ENCODE results near the gene NAA60.
A peak's percentile ranks its signal among the peaks of the same experiment; 100 is the strongest.

Gene NAA60

DNA sequence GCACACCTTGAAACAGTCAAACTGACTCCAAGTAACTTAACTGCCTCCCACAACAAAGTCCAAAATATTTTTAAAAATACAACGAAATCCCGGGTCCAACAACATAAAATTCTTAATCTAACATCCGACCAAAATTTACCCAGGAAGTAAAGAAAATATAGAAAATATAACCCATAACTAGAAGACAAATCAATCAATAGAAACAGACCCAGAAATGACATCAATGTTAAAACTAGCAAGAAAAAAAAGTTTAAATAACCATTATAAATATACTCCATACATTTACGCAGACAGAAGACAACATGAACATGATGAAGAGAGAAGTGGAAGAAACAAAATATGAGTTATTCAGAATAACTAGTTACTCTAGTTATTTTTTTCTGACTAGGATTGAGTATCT, 3.8 kb upstream of the NAA60 start:
- Histone ChIP-seq H3K4me3 (no peak overlapping the region), H4K20me1 (no peaks in the 10 kb centered on the region), H3K27ac (no peak overlapping the region), H3K36me3 (peaks cover 52% of the 10 kb centered on the region), H3K4me2 (no peak overlapping the region), H3K9me3 (peaks cover 63% of the 10 kb centered on the region), H3K27me3 (no peaks in the 10 kb centered on the region), H3K9ac (no peak overlapping the region), H3K4me1 (0 out of 2 replicates have a peak, but pooled peaks cover 10% of the 10 kb centered on the region)
- TF ChIP-seq Cebpa-rat (IDR thresholded peaks at IDR 0.05): no peak

DNA sequence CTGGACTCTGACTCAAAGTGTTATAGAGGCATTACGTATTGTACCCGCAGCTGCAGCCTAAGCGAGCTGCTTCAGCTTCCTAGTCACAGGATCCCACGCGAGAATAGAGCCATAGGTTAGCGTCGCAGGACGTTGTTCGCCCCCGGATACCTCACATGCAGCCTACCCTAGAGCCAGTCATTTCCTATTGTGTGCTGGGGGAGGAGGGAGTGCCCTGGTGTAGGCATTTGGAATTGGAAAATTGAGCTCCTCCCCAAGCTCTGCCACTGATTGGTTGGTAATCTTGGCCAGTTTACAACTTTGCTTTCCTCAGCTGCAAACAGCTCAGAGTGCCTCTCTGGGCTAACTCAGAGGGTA, 530 bp downstream of the NAA60 start:
- H4K20me1 ChIP-seq: no peaks in the 10 kb centered on the region
- peak overlapping the region; percentile 76 for H3K27ac ChIP-seq
- 0 out of 2 replicates have a peak, but pooled peaks cover 13% of the 10 kb centered on the region for H3K4me1 ChIP-seq

GRCh38 chr16:3454093-3454492, 10.6 kb downstream of the NAA60 start:
- Histone ChIP-seq H4K20me1 (peaks cover 7% of the 10 kb centered on the region), H3K9me3 (peaks cover 11% of the 10 kb centered on the region; the same call in 1 of the 2 replicates), H3K4me1 (peaks cover 22% of the 10 kb centered on the region), H3K36me3 (peaks cover 17% of the 10 kb centered on the region), H3K9ac (no peak overlapping the region), H3K27ac (no peak overlapping the region), H3K27me3 (no peaks in the 10 kb centered on the region), H3K4me3 (no peak overlapping the region), H3K4me2 (no peak overlapping the region)
- TF ChIP-seq Cebpa-rat (IDR thresholded peaks at IDR 0.05): no peak

More for the DNA sequence above, 530 bp downstream of the NAA60 start:
- Histone ChIP-seq H3K4me2 (peak overlapping the region; percentile 65), H3K27me3 (no peaks in the 10 kb centered on the region), H3K9me3 (peaks cover 79% of the 10 kb centered on the region), H3K9ac (peak overlapping the region; percentile 81), H3K36me3 (peaks cover 53% of the 10 kb centered on the region), H3K4me3 (peak overlapping the region; percentile 75)
- TF ChIP-seq Cebpa-rat (IDR thresholded peaks at IDR 0.05): no peak

- Histone ChIP-seq H3K9me3 (0 out of 2 replicates have a peak, but pooled peaks cover 5% of the 10 kb centered on the region), H3K4me2 (no peak overlapping the region), H3K4me1 (peaks cover 28% of the 10 kb centered on the region), H3K36me3 (peaks cover 12% of the 10 kb centered on the region), H3K9ac (no peak overlapping the region), H3K27me3 (no peaks in the 10 kb centered on the region), H4K20me1 (peaks cover 13% of the 10 kb centered on the region), H3K4me3 (no peak overlapping the region), H3K27ac (no peak overlapping the region)
- TF ChIP-seq Cebpa-rat (IDR thresholded peaks at IDR 0.05): no peak
Measured at GRCh38 chr16:3454631-3455147, 11.2 kb downstream of the NAA60 start.

- H3K27ac ChIP-seq: peak overlapping the region; percentile 99
- no peak for TF ChIP-seq Cebpa-rat (IDR thresholded peaks at IDR 0.05)
- H3K36me3 ChIP-seq: peaks cover 12% of the 10 kb centered on the region; the same call in 1 of the 2 replicates
- H4K20me1 ChIP-seq: peaks cover 42% of the 10 kb centered on the region
- H3K9ac ChIP-seq: peak overlapping the region; percentile 98
- H3K4me2 ChIP-seq: peak overlapping the region; percentile 98
- no peaks in the 10 kb centered on the region for H3K27me3 ChIP-seq
- peak overlapping the region; percentile 93 for H3K4me3 ChIP-seq
- H3K4me1 ChIP-seq: peaks cover 46% of the 10 kb centered on the region
- 0 out of 2 replicates have a peak, but pooled peaks cover 4% of the 10 kb centered on the region for H3K9me3 ChIP-seq
Measured at GRCh38 chr16:3457434-3458252, 14.2 kb downstream of the NAA60 start.

DNA sequence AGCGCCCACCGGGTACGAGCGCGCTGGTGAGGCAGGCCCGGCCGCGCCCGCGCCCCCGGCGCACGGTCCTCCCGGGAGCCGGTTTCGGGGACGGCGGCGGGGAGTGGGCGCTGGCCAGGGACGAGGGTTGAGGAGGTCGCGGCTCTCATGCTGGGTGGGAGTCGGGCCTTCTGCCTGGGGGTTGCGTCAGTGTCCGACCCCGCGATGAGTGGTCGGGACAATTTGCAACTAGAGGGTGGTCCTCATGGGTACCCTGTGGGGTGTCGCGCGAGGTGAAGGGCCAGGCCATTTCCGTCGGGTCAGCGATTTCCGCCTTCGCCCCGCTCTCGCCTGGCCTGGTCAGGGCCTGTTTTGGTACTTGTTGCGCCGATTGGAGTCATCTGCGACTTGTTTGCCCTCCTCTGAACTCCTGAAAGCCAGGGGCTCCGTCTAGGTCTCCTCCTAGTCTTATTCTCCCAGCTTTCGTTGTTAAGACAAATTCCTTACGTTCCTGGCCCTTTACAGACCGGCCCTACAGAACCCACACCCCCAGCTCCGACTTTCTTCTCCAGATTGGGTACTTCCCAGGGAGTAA, 14.9 kb downstream of the NAA60 start:
- peak overlapping the region; percentile 99 for H3K27ac ChIP-seq
- no peak for TF ChIP-seq Cebpa-rat (IDR thresholded peaks at IDR 0.05)
- H3K4me2 ChIP-seq: peak overlapping the region; percentile 98
- 0 out of 2 replicates have a peak, but pooled peaks cover 10% of the 10 kb centered on the region for H3K9me3 ChIP-seq
- H4K20me1 ChIP-seq: peaks cover 50% of the 10 kb centered on the region
- peaks cover 49% of the 10 kb centered on the region for H3K4me1 ChIP-seq
- H3K4me3 ChIP-seq: peak overlapping the region; percentile 93
- H3K9ac ChIP-seq: peak overlapping the region; percentile 98
- no peaks in the 10 kb centered on the region for H3K27me3 ChIP-seq
- peaks cover 20% of the 10 kb centered on the region; the same call in 1 of the 2 replicates for H3K36me3 ChIP-seq

DNA sequence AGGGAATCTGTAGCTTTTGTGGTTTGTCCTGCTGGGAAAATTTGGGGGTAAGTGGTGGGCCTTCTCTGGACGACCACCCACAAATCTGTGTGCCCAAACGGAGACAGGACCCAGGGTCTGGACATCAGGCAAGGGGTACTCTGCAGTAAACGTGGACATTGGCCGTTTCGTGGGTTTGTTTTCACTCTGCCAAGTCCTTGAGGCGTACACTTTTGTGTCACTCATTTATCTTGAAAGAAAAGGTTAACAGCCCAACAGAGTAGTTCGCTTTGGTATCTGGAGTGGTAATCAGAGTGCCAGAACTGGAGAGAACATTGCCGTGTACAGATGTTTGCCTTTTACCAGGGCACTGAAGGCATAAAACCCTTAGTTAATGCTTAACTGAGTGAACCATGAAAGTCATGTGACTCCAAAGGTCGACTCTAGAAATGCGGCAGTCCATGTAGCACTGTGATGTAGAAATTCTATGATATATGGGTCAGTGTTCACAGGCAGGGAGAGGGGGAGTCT, 15.4 kb downstream of the NAA60 start:
- H3K4me2 ChIP-seq: peak overlapping the region; percentile 98
- H3K27me3 ChIP-seq: no peaks in the 10 kb centered on the region
- TF ChIP-seq Cebpa-rat (IDR thresholded peaks at IDR 0.05): no peak
- 0 out of 2 replicates have a peak, but pooled peaks cover 15% of the 10 kb centered on the region for H3K9me3 ChIP-seq
- H3K9ac ChIP-seq: peak overlapping the region; percentile 98
- peaks cover 55% of the 10 kb centered on the region for H4K20me1 ChIP-seq
- H3K4me3 ChIP-seq: peak overlapping the region; percentile 93
- peaks cover 25% of the 10 kb centered on the region; the same call in 1 of the 2 replicates for H3K36me3 ChIP-seq
- peaks cover 55% of the 10 kb centered on the region for H3K4me1 ChIP-seq
- H3K27ac ChIP-seq: peak overlapping the region; percentile 99

DNA sequence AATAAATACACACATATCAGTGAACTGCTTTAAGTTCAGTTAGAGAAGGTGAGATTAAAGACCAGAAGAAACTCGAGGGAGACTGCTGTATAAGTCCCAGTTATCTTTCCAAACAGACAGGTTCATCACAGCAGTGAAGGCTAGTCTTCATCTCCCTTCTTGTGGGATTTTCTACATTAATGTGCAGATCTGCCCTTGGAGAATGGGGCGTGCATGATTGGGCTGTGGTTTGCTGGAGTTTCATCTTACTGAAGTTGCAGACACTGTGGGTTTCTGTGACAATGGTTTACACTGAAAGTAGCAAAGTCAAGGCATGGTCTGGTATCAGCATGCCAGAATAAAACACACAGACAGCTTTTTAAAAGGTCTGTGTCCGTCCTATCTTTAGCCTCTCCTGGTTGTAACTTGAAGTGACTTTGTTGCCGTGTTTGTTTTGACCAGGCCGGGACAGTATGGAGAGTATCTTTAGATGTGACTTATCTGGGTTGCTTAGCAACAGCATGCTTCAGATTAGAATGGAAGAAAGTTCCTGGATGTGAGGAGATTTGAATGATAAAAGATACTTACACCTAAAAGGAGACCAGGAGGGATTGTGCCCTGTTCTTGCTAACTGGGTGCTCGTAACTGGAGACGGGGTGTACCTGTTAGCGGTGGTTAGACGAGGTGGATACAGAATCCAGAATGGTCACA, 16.1 kb downstream of the NAA60 start:
- Histone ChIP-seq H3K27ac (no peak overlapping the region), H3K4me2 (peak overlapping the region; percentile 98), H3K9ac (peak overlapping the region; percentile 98; the same call in 1 of the 2 replicates), H3K27me3 (no peaks in the 10 kb centered on the region), H3K9me3 (peaks cover 22% of the 10 kb centered on the region), H3K4me3 (peak overlapping the region; percentile 93), H3K36me3 (peaks cover 30% of the 10 kb centered on the region; the same call in 1 of the 2 replicates), H3K4me1 (peaks cover 61% of the 10 kb centered on the region), H4K20me1 (peaks cover 61% of the 10 kb centered on the region)
- no peak for TF ChIP-seq Cebpa-rat (IDR thresholded peaks at IDR 0.05)

GRCh38 chr16:3460121-3460520, 16.6 kb downstream of the NAA60 start:
- no peak overlapping the region for H3K4me3 ChIP-seq
- no peak overlapping the region for H3K9ac ChIP-seq

More at GRCh38 chr16:3460121-3460520, 16.6 kb downstream of the NAA60 start:
- Histone ChIP-seq H3K27me3 (no peaks in the 10 kb centered on the region), H3K4me2 (peak overlapping the region; percentile 98), H3K4me1 (peaks cover 63% of the 10 kb centered on the region), H3K27ac (no peak overlapping the region), H3K9me3 (peaks cover 23% of the 10 kb centered on the region), H4K20me1 (peaks cover 67% of the 10 kb centered on the region), H3K36me3 (peaks cover 35% of the 10 kb centered on the region)
- no peak for TF ChIP-seq Cebpa-rat (IDR thresholded peaks at IDR 0.05)

Measured in BLaER1 (cell line).